IMR-90 (cell line): ENCODE results near the gene KMT2C. TPM values are rescaled to one million over a fixed set of nuclear protein-coding genes. Genes with fewer than 3 reads are reported as not detected.

ENCODE experiments used
- ATAC-seq: fragments of 200-7000 bp; cut with Tn5 transposase; 2 replicates; pipeline ENCODE4 v1.9.1; 2020; ENCODE audit warnings: low read depth, mild to moderate bottlenecking, moderate library complexity
- BruUV-seq: library from RNA; stranded (reverse); fragments of 400-500 nt; replicated peaks from 2 replicates; lab custom pipeline; 2021; lab: Mats Ljungman, UMichigan
- CTCF ChIA-PET: fragments of 300-600 bp; formaldehyde crosslinking; extraction: SDS; loops from one replicate; lab custom pipeline; 2021; ENCODE audit warnings: antibody characterized with exemption; lab: Yijun Ruan, JAX
- POLR2A ChIA-PET: fragments of 300-600 bp; sonication (Branson Sonifier 250); formaldehyde crosslinking; loops from one replicate; lab custom pipeline; 2022; ENCODE audit warnings: antibody characterized with exemption; ENCODE audit not compliant: unreplicated experiment; lab: Charles Lee
- DNase-seq: peaks from one replicate; pipeline ENCODE4 v3.0.0; 2013
- H2AFZ ChIP-seq: replicated peaks from 2 replicates; pipeline ENCODE3; 2013; ENCODE audit warnings: low read length, mild to moderate bottlenecking; ENCODE audit not compliant: poor library complexity
- H2AK5ac ChIP-seq: 2 replicates; pipeline ENCODE4 v1.6.1; 2013; ENCODE audit warnings: low read depth, low read length, inconsistent platforms
- H2AK9ac ChIP-seq: replicated peaks from 2 replicates; pipeline ENCODE3; 2013; ENCODE audit warnings: mild to moderate bottlenecking, low read depth, low read length, moderate library complexity; ENCODE audit not compliant: poor library complexity
- H2BK120ac ChIP-seq: 2 replicates; pipeline ENCODE4 v1.6.1; 2013; ENCODE audit warnings: low read depth, low read length, inconsistent platforms
- H2BK15ac ChIP-seq: 3 replicates; pipeline ENCODE4 v1.6.1; 2013; ENCODE audit warnings: low read depth, low read length, inconsistent platforms
- H2BK20ac ChIP-seq: 2 replicates; pipeline ENCODE4 v1.6.1; 2013; ENCODE audit warnings: low read depth, mild to moderate bottlenecking, inconsistent platforms, low read length, moderate library complexity
- H2BK5ac ChIP-seq: 2 replicates; pipeline ENCODE4 v1.6.1; 2013; ENCODE audit warnings: mild to moderate bottlenecking, low read depth, low read length, inconsistent platforms; ENCODE audit not compliant: poor library complexity, severe bottlenecking
- H3K14ac ChIP-seq: replicated peaks from 2 replicates; pipeline ENCODE4 v1.6.1; 2013; ENCODE audit warnings: low read depth, low read length, inconsistent platforms
- H3K18ac ChIP-seq: 2 replicates; pipeline ENCODE4 v1.6.1; 2013; ENCODE audit warnings: low read depth, low read length, control low read depth
- H3K23ac ChIP-seq: 2 replicates; pipeline ENCODE4 v1.6.1; 2013; ENCODE audit warnings: low read depth, low read length, inconsistent platforms
- H3K27ac ChIP-seq: 2 replicates; pipeline ENCODE4 v1.5.1; 2013; ENCODE audit warnings: mild to moderate bottlenecking, control low read depth, low read length; ENCODE audit not compliant: insufficient read depth
- H3K27me3 ChIP-seq: 2 replicates; pipeline ENCODE4 v1.6.1; 2013; ENCODE audit warnings: low read length; ENCODE audit not compliant: control insufficient read depth, insufficient read depth
- H3K36me3 ChIP-seq: 2 replicates; pipeline ENCODE4 v1.6.1; 2013; ENCODE audit warnings: low read length, mixed read lengths; ENCODE audit not compliant: control insufficient read depth, insufficient read depth
- H3K4ac ChIP-seq: 2 replicates; pipeline ENCODE4 v1.6.1; 2013; ENCODE audit warnings: low read depth, low read length, inconsistent platforms
- H3K4me1 ChIP-seq: 2 replicates; pipeline ENCODE4 v1.6.1; 2013; ENCODE audit warnings: low read length, mixed read lengths; ENCODE audit not compliant: control insufficient read depth, insufficient read depth
- H3K4me2 ChIP-seq: 2 replicates; pipeline ENCODE4 v1.6.1; 2013; ENCODE audit warnings: low read depth, mild to moderate bottlenecking, control low read depth, low read length, moderate library complexity
- H3K4me3 ChIP-seq: 2 replicates; pipeline ENCODE4 v1.5.1; 2013; ENCODE audit warnings: low read depth, mild to moderate bottlenecking, control low read depth, low read length, moderate library complexity; ENCODE audit not compliant: insufficient read depth
- H3K56ac ChIP-seq: 2 replicates; pipeline ENCODE4 v1.6.1; 2013; ENCODE audit warnings: low read length, inconsistent platforms; ENCODE audit not compliant: insufficient read depth; ENCODE audit errors: extremely low read depth
- H3K79me1 ChIP-seq, 2 experiments: 2 replicates each; pipeline ENCODE4 v1.6.1; 2013; ENCODE audit warnings: low read length in 2 of 2, inconsistent platforms in 1 of 2, low read depth in 1 of 2
- H3K9ac ChIP-seq: 2 replicates; pipeline ENCODE4 v1.6.1; 2013; ENCODE audit warnings: low read depth, low read length, control low read depth
- H3K9me1 ChIP-seq: 2 replicates; pipeline ENCODE4 v1.6.1; 2013; ENCODE audit warnings: low read length, inconsistent platforms; ENCODE audit not compliant: insufficient read depth
- H3K9me3 ChIP-seq: 2 replicates; pipeline ENCODE4 v1.6.1; 2013; ENCODE audit warnings: low read length; ENCODE audit not compliant: control insufficient read depth, insufficient read depth
- H4K20me1 ChIP-seq: 2 replicates; pipeline ENCODE4 v1.6.1; 2013; ENCODE audit warnings: low read length, inconsistent platforms; ENCODE audit not compliant: insufficient read depth
- H4K5ac ChIP-seq: 2 replicates; pipeline ENCODE4 v1.6.1; 2013; ENCODE audit warnings: mild to moderate bottlenecking, low read depth, low read length, control low read depth
- H4K8ac ChIP-seq, 2 experiments: 2 replicates each; pipeline ENCODE4 v1.6.1; 2013; ENCODE audit warnings: low read depth in 2 of 2, low read length in 2 of 2, control low read depth in 1 of 2, inconsistent platforms in 1 of 2
- H4K91ac ChIP-seq: 2 replicates; pipeline ENCODE4 v1.6.1; 2013; ENCODE audit warnings: low read depth, low read length, inconsistent platforms; ENCODE audit not compliant: insufficient read depth
- CHD1 ChIP-seq: IDR thresholded peaks from 2 replicates; pipeline ENCODE4 v1.6.1; 2012; ENCODE audit warnings: low read depth, low read length, improper control_type of control experiment
- MAFK ChIP-seq: IDR thresholded peaks from 2 replicates; pipeline ENCODE4 v1.6.1; 2012; ENCODE audit warnings: low read depth, low read length, improper control_type of control experiment
- MAZ ChIP-seq: IDR thresholded peaks from 2 replicates; pipeline ENCODE4 v1.6.1; 2012; ENCODE audit warnings: low read depth, mild to moderate bottlenecking, low read length, improper control_type of control experiment, moderate library complexity, borderline replicate concordance
- MXI1 ChIP-seq: IDR thresholded peaks from 2 replicates; pipeline ENCODE4 v1.6.1; 2012; ENCODE audit warnings: low read depth, mild to moderate bottlenecking, low read length, moderate library complexity, borderline replicate concordance
- POLR2A ChIP-seq: IDR thresholded peaks from 2 replicates; pipeline ENCODE4 v1.6.1; 2012; ENCODE audit warnings: mild to moderate bottlenecking, low read depth, low read length
- RAD21 ChIP-seq: IDR thresholded peaks from 2 replicates; pipeline ENCODE4 v1.6.1; 2012; ENCODE audit warnings: low read length, improper control_type of control experiment
- SMC3 ChIP-seq: fragments of 150-350 bp; IDR thresholded peaks from 2 replicates; pipeline ENCODE4 v1.6.1; 2016; ENCODE audit warnings: low read depth, mild to moderate bottlenecking, antibody characterized with exemption, low read length, moderate library complexity
- WGBS, 2 experiments: methylation state at CpG; one replicate each; pipeline versions ENCODE4 v1.1.5 to v1.1.7; 2013; ENCODE audit warnings: missing lambda C conversion rate in 2 of 2; ENCODE audit not compliant: insufficient read length in 1 of 2; ENCODE audit errors: extremely low coverage in 2 of 2; 5-methylcytosine and 5-hydroxymethylcytosine counted together
- dilution Hi-C: fragments of 300-500 bp; cut with HindIII; formaldehyde crosslinking; loops from one replicate; pipeline ENCODE4 v1.14.3; 2018; ENCODE audit warnings: low sequenced_read_pairs; ENCODE audit not compliant: unreplicated experiment
- in situ Hi-C: fragments of 300-500 bp; cut with MboI; formaldehyde crosslinking; loops from 3 replicates; pipeline ENCODE4 v1.14.3; 2019; ENCODE audit warnings: low sequenced_read_pairs, inconsistent platforms, mixed read lengths
- intact Hi-C: fragments of 100-400 bp; cut with micrococcal nuclease; formaldehyde crosslinking; loops from 2 replicates; pipeline ENCODE4 v1.10.0; 2022
- polyA plus RNA-seq, 3 experiments: library from polyadenylated mRNA; depleted of rRNA; stranded (reverse); fragments of >200 nt; gene quantifications; 2 replicates each; pipeline ENCODE4 v1.2.3, GENCODE V29; 2012; ENCODE audit warnings: low replicate concordance in 1 of 3
- total RNA-seq: library from RNA; depleted of rRNA; stranded (reverse); fragments of >200 nt; gene quantifications from 2 replicates; pipeline ENCODE4 v1.2.3, GENCODE V29; 2012
- TF ChIP-seq, protein P1 (sequence below): fragments of 150-350 bp; IDR thresholded peaks from 2 replicates; pipeline ENCODE4 v1.6.1; 2016; ENCODE audit warnings: low read depth, mild to moderate bottlenecking, low read length, moderate library complexity, borderline replicate concordance
- TF ChIP-seq, protein P2 (sequence below): conservative IDR thresholded peaks from 2 replicates; pipeline ENCODE4 v1.5.1; 2012; ENCODE audit warnings: mild to moderate bottlenecking, low read depth, low read length, improper control_type of control experiment

KMT2C gene
- total and polyA plus RNA-seq, 2 of the 4 experiments (the other 2 are of a cell fraction): 8.0 to 23.3 TPM

DNA sequence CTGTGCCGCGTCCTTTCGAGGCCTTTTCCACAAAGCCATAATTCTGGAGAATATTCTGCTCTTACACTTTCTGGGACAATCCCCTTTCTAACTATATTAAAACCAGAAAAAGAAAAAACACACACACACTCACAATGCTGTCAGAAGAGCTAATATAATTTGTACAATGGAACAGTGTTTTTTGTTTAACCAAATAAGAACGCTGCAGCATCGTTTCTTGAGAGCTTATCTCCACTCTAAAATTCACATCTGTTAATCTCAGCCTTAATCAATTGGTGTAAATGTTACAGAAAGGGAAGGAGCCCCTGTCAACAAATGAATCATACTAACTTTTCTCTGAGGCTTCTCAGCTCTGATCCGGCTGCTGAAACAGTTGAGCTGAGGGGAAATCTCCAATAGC, 286.4 kb downstream of the KMT2C start (continued):
- no peak for TF ChIP-seq MAZ
- TF ChIP-seq MAFK: no peak

DNA sequence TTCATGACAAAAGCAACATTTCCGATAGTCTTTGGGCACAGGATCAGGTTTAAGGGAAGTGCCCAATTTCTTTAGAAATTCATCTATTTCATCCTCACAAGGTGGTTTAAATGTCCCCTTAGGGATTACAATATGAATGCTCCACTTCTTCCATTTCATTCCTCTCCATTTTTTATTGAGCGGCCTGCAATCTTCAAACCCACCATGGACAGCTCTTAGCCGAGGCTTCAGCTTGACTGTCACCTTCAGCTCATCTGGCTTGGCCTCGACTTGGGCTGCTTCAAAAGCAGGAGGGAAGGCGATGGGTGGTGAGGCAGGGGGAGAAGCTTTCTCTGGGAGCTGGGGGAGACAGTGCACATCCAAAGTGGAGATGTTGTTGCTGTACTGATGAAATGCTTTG, 287.1 kb downstream of the KMT2C start:
- Histone ChIP-seq H2AFZ (no peak overlapping the region), H3K4me3 (no peak overlapping the region), H2AK5ac (no peak overlapping the region), H4K20me1 (peaks cover 13% of the 10 kb centered on the region; the same call in 1 of the 2 replicates), H3K23ac (no peak overlapping the region), H3K56ac (no peak overlapping the region), H3K9me1 (peaks cover 4% of the 10 kb centered on the region), H3K9me3 (no peaks in the 10 kb centered on the region), H3K9ac (no peak overlapping the region), H3K27me3 (no peaks in the 10 kb centered on the region), H3K36me3 (peaks cover 56% of the 10 kb centered on the region), H2BK5ac (no peak overlapping the region), H3K4me1 (peaks cover 2% of the 10 kb centered on the region; the same call in 1 of the 2 replicates), H3K79me1 (peaks cover 6 to 23% of the 10 kb centered on the region in 2 experiments; a peak in 2 of 4 replicates), H3K4me2 (no peak overlapping the region), H2BK20ac (no peak overlapping the region), H4K8ac (no peak overlapping the region), H3K27ac (no peak overlapping the region), H2BK15ac (no peak overlapping the region), H4K91ac (no peak overlapping the region), H2AK9ac (no peak overlapping the region), H3K14ac (no peak overlapping the region), H3K4ac (no peak overlapping the region), H2BK120ac (no peak overlapping the region), H4K5ac (no peak overlapping the region), H3K18ac (no peak overlapping the region)
- ATAC-seq (no peak), DNase-seq (no peak)
- dilution Hi-C loops: no loop called here
- in situ Hi-C loops: no loop called here
- CTCF ChIA-PET: interaction anchor here (0.7 kb wide), 1 partner anchor 61 kb away, joined by 3 read pairs; no protein-coding TSS in a partner anchor
- POLR2A ChIA-PET: interaction anchor here (1.0 kb wide), 1 partner anchor 13 kb away, joined by 3 read pairs; no protein-coding TSS in a partner anchor
- BruUV-seq: no TSS peak
- intact Hi-C loops: loop anchor here (5.0 kb wide), 1 partner anchor 121 kb away; the partner anchor contains the start of gene GALNT11
- no CpG with 5 or more reads among the region's 5 CpGs for WGBS, 2 experiments
- TF ChIP-seq, protein P1, sequence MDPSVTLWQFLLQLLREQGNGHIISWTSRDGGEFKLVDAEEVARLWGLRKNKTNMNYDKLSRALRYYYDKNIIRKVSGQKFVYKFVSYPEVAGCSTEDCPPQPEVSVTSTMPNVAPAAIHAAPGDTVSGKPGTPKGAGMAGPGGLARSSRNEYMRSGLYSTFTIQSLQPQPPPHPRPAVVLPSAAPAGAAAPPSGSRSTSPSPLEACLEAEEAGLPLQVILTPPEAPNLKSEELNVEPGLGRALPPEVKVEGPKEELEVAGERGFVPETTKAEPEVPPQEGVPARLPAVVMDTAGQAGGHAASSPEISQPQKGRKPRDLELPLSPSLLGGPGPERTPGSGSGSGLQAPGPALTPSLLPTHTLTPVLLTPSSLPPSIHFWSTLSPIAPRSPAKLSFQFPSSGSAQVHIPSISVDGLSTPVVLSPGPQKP: no peak
- TF ChIP-seq POLR2A: no peak
- TF ChIP-seq MAFK: no peak
- no peak for TF ChIP-seq SMC3
- TF ChIP-seq MXI1: no peak
- TF ChIP-seq, protein P2, sequence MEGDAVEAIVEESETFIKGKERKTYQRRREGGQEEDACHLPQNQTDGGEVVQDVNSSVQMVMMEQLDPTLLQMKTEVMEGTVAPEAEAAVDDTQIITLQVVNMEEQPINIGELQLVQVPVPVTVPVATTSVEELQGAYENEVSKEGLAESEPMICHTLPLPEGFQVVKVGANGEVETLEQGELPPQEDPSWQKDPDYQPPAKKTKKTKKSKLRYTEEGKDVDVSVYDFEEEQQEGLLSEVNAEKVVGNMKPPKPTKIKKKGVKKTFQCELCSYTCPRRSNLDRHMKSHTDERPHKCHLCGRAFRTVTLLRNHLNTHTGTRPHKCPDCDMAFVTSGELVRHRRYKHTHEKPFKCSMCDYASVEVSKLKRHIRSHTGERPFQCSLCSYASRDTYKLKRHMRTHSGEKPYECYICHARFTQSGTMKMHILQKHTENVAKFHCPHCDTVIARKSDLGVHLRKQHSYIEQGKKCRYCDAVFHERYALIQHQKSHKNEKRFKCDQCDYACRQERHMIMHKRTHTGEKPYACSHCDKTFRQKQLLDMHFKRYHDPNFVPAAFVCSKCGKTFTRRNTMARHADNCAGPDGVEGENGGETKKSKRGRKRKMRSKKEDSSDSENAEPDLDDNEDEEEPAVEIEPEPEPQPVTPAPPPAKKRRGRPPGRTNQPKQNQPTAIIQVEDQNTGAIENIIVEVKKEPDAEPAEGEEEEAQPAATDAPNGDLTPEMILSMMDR: no peak
- no peak for TF ChIP-seq RAD21
- TF ChIP-seq CHD1: no peak
